Omental fat pad (tissue), 4 donors: ENCODE data around the gene KIF24. TPM values are rescaled to one million over a fixed set of nuclear protein-coding genes. Genes with fewer than 3 reads are reported as not detected.
"Not testable (repeated sequence)": the region's sequence is repeated elsewhere in the genome, so short reads cannot be mapped to it uniquely, and the experiment has no call there.

ENCODE experiments used
- ATAC-seq: fragments of 150-250 bp; one replicate; pipeline ENCODE4 v1.9.1; 2016; ENCODE audit warnings: mild to moderate bottlenecking, moderate library complexity; ENCODE audit not compliant: low FRiP score
- DNase-seq: peaks from one replicate; pipeline ENCODE4 v3.0.0-alpha.2; 2019; ENCODE audit warnings: low spot score
- total RNA-seq, 4 donors: library from RNA; depleted of rRNA; stranded (reverse); fragments of >200 nt; gene quantifications; one replicate each; pipeline ENCODE4 v1.1.0, GENCODE V29; 2016
- TF ChIP-seq, protein P1 (sequence below), 3 donors: fragments of 450-650 bp; IDR thresholded peaks; one replicate each; pipeline ENCODE4 v1.5.1; 2016 to 2017; ENCODE audit warnings: antibody characterized with exemption in 3 of 3, mild to moderate bottlenecking in 3 of 3, moderate library complexity in 2 of 3

The KIF24 gene
- total RNA-seq, 4 donors from 2014 or later = 0.44 to 1.1 (median 0.64) TPM

DNA sequence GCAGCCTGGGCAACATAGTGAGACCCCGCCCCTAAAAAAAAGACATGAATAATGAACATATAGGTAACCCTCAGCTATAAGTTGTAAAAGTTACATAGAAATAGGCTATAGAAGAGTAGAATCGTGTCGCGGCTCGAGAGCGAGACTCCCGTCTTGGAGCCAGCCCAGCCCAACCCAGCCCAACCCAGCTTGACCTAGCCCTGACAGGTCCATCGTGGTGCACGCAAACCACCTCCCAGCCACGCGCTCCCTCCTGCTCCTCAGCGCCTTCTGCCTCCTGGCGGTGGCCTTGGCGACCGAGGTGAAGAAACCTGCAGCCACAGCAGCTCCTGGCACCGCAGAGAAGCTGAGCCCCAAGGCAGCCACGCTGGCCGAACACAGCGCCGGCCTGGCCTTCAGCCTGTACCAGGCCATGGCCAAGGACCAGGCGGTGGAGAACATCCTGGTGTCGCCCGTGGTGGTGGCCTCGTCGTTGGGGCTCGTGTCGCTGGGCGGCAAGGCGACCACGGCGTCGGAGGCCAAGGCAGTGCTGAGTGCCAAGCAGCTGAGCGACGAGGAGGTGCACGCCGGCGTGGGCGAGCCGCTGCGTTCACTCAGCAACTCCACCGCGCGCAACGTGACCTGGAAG lies 10.8 kb downstream of the KIF24 start:
- no peak for DNase-seq
- ATAC-seq = no peak
- TF ChIP-seq, protein P1, sequence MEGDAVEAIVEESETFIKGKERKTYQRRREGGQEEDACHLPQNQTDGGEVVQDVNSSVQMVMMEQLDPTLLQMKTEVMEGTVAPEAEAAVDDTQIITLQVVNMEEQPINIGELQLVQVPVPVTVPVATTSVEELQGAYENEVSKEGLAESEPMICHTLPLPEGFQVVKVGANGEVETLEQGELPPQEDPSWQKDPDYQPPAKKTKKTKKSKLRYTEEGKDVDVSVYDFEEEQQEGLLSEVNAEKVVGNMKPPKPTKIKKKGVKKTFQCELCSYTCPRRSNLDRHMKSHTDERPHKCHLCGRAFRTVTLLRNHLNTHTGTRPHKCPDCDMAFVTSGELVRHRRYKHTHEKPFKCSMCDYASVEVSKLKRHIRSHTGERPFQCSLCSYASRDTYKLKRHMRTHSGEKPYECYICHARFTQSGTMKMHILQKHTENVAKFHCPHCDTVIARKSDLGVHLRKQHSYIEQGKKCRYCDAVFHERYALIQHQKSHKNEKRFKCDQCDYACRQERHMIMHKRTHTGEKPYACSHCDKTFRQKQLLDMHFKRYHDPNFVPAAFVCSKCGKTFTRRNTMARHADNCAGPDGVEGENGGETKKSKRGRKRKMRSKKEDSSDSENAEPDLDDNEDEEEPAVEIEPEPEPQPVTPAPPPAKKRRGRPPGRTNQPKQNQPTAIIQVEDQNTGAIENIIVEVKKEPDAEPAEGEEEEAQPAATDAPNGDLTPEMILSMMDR (IDR thresholded peaks at IDR 0.05) = no peak

DNA sequence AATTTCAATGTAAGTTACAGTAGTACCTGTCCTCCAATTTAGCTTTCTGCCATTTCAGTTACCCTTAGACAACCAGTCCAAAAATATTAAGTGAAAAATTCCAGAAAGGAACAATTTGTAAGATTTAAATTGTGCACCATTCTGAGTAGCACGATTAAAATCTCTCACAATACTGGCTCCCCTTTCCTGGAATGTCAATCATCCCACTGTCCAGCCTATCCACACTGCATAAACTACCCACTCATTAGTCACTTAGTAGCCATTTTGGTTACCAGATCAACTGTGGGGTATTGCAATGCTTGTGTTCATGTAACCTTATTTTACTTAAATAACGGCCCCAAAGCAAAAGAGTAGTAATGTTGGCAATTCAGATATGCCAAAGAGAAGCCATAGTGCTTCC lies 11.6 kb downstream of the KIF24 start:
- DNase-seq (no peak), ATAC-seq (no peak)
- TF ChIP-seq, protein P1 (IDR thresholded peaks at IDR 0.05) = no peak

DNA sequence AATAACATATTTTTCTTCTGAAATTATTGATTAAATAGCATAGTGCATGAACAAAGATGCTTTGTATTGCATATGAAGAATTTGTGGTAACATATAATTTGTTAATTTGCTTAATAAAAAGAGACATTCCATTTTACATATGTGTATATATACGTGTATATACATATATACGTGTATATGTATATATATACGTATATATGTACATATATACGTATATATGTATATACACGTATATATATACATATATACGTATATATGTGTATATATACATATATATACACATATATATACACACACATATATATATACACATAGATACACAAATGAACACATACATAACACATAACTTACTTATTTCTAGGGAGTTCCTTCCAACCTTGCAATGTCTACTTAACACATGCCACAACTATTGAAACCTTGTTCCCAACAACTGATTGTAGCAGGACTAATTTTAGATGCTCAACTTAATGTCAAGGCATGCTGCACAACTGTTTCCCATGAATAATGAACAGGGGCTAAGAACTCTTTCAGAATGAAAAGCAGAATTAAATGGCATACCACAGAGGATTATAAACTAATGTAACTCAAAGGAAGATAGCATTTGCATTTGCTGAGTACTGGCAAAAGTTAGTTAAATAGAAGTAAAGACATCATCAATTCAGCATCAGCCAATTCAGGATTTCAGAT lies 17.4 kb downstream of the KIF24 start:
- TF ChIP-seq, protein P1 (IDR thresholded peaks at IDR 0.05) = no peak
- ATAC-seq = no peak
- DNase-seq = no peak

DNA sequence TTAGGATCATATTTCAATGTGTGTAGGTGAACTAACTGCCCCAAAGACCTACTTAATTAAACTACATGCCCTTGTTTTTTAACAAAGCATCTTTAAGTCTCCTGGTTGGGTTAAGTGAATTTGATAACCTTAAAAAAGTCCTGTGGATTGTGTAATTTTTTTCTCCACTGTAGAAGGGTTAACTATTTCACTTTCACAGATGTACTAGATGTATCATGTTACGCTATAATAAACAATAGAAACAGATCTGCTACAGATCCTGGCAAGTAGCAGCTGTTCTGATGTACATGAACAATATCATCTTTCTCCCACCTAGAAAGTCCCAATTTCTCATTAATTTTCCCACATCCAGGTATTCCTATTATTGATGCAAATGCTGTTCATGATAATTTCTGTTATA lies 18.9 kb downstream of the KIF24 start:
- DNase-seq (no peak), ATAC-seq (no peak)
- TF ChIP-seq, protein P1 (IDR thresholded peaks at IDR 0.05) = no peak

DNA sequence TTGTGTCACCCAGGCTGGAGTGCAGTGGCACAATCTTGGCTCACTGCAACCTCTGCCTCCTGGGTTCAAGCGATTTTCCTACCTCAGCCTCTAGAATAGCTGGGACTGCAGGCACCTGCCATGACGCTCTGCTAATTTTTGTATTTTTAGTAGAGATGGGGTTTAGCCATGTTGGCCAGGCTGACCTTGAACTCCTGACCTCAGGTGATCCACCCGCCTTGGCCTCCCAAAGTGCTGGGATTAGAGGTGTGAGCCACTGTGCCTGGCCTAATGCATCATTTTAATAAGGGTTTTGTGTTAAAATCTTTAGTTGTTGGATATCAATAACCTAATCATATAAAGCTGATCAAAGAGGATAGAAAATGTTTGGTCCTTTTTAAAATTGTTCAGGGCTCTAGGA lies 20.8 kb downstream of the KIF24 start:
- not testable (repeated sequence) for ATAC-seq, DNase-seq

DNA sequence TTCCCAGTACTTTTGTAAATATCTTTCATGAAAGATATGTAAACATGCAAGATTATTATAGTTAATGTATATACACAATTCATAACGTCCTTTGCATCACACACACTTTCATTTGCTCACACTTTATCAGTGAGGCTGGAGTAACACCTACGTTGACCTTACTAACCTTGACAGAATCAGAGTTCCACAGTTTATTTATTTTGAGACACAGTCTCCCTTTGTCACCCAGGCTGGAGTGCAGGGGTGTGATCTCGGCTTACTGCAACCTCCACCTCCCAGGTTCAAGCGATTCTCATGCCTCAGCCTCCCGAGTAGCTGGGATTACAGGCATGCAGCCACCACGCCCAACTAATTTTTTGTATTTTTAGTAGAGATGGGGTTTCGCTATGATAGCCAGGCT lies 28.0 kb downstream of the KIF24 start:
- not testable (repeated sequence) for ATAC-seq, DNase-seq

DNA sequence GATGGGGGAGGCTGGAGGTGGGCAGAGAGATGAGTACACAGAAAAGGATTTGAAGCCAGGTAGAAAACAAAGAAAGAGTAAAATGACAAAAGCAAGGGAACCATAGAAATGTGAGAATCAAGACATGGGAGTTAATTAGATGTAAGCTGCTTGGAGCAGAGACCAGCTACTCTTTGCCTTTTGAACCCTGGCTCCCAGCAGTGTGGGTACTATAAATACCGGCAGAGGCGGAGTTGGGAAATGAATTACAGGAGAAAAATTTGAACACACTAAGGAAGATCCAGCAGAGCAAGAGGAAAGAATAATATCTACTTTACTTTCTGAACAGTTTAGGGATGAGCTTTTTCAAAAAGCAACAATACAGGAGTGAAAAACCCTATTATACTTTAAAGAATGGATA lies 36.5 kb downstream of the KIF24 start:
- DNase-seq (no peak), ATAC-seq (no peak)
- TF ChIP-seq, protein P1 (IDR thresholded peaks at IDR 0.05) = no peak

DNA sequence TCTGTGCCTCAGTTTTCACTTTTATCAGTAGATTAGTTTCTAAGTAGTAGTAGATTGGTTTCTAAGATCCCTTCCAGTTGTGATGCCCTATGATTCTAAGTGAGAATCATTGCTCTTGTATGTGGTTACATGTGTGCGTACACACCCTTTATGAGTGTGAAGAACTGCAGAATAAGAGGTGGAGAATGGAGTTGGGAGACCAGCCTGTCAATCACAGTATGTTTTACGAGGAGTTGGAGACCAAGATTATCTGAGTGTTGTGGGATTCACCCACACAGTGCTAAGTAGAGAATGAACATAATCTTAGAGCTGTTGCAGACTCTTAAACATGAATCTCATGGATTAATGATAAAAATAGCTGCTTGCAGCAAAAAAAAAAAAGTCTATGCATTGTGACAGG lies 37.6 kb downstream of the KIF24 start:
- ATAC-seq (no peak), DNase-seq (no peak)
- TF ChIP-seq, protein P1 (IDR thresholded peaks at IDR 0.05) = no peak
